HepG2 (cell line): ENCODE data around the gene ANG. TPM values are rescaled to one million over a fixed set of nuclear protein-coding genes. Genes with fewer than 3 reads are reported as not detected.
A peak's percentile ranks its signal among the peaks of the same experiment; 100 is the strongest.

Experiments used
- BRCA1 ChIP-seq: sonication (generic); formaldehyde crosslinking; IDR thresholded peaks from 2 replicates; pipeline ENCODE4 v1.4.0; 2020; ENCODE audit warnings: missing genetic modification reagents
- CENPX ChIP-seq: sonication (generic); formaldehyde crosslinking; IDR thresholded peaks from 2 replicates; pipeline ENCODE4 v1.9.0; 2021; ENCODE audit warnings: mild to moderate bottlenecking, missing genetic modification reagents, moderate library complexity
- FOSL2 ChIP-seq: sonication (generic); formaldehyde crosslinking; IDR thresholded peaks from 2 replicates; pipeline ENCODE4 v1.4.0; 2020; ENCODE audit warnings: missing genetic modification reagents
- FOXA3 ChIP-seq: IDR thresholded peaks from 2 replicates; pipeline ENCODE4 v1.6.1; 2016; ENCODE audit warnings: missing genetic modification reagents, missing compliant biosample characterization
- GZF1 ChIP-seq: sonication (generic); formaldehyde crosslinking; IDR thresholded peaks from 2 replicates; pipeline ENCODE4 v1.5.1; 2020; ENCODE audit warnings: mild to moderate bottlenecking, missing genetic modification reagents
- JUND ChIP-seq: sonication (generic); formaldehyde crosslinking; IDR thresholded peaks from 2 replicates; pipeline ENCODE4 v1.8.0; 2022; ENCODE audit warnings: mild to moderate bottlenecking, missing genetic modification reagents
- KLF16 ChIP-seq, 2 experiments: sonication (generic) in 1 of 2; formaldehyde crosslinking in 1 of 2; IDR thresholded peaks; 2 replicates each; pipeline versions ENCODE4 v1.6.1 to v1.8.0; 2016 to 2023; ENCODE audit warnings: missing genetic modification reagents in 2 of 2, missing compliant biosample characterization in 1 of 2
- NKX3-1 ChIP-seq: sonication (generic); formaldehyde crosslinking; IDR thresholded peaks from 2 replicates; pipeline ENCODE4 v1.5.0; 2020; ENCODE audit warnings: missing genetic modification reagents
- POGZ ChIP-seq: sonication (generic); formaldehyde crosslinking; IDR thresholded peaks from 2 replicates; pipeline ENCODE4 v1.4.0; 2020; ENCODE audit warnings: mild to moderate bottlenecking, missing genetic modification reagents
- PTBP1 ChIP-seq: fragments of 200-400 bp; formaldehyde crosslinking; IDR thresholded peaks from 2 replicates; pipeline ENCODE4 v1.6.1; 2018; ENCODE audit warnings: low read length, low read depth; ENCODE audit not compliant: poor library complexity, severe bottlenecking
- TAF1 ChIP-seq: sonication (generic); formaldehyde crosslinking; IDR thresholded peaks from 2 replicates; pipeline ENCODE4 v1.4.0; 2020; ENCODE audit warnings: missing genetic modification reagents
- TBX3 ChIP-seq: fragments of 450-650 bp; IDR thresholded peaks from 2 replicates; pipeline ENCODE4 v1.6.1; 2017; ENCODE audit warnings: antibody characterized with exemption, mild to moderate bottlenecking, inconsistent platforms, borderline replicate concordance
- THYN1 ChIP-seq: sonication (generic); formaldehyde crosslinking; IDR thresholded peaks from 2 replicates; pipeline ENCODE4 v1.8.1; 2023; ENCODE audit warnings: low read depth, mild to moderate bottlenecking, moderate library complexity, missing genetic modification reagents, borderline replicate concordance
- TMF1 ChIP-seq: sonication (generic); formaldehyde crosslinking; IDR thresholded peaks from 2 replicates; pipeline ENCODE4 v1.8.1; 2022; ENCODE audit warnings: low read depth, missing genetic modification reagents
- YY1 ChIP-seq: IDR thresholded peaks from 2 replicates; pipeline ENCODE4 v1.6.1; 2011; ENCODE audit warnings: low read length, low read depth, moderate library complexity, mild to moderate bottlenecking; ENCODE audit not compliant: insufficient read depth, insufficient replicate concordance
- ZBTB38 ChIP-seq: sonication (generic); formaldehyde crosslinking; IDR thresholded peaks from 2 replicates; pipeline ENCODE4 v1.5.1; 2020; ENCODE audit warnings: mild to moderate bottlenecking, missing genetic modification reagents
- ZNF563 ChIP-seq: sonication (generic); formaldehyde crosslinking; IDR thresholded peaks from 2 replicates; pipeline ENCODE4 v1.8.0; 2022; ENCODE audit warnings: mild to moderate bottlenecking, moderate library complexity, missing genetic modification reagents
- ZNF598 ChIP-seq: sonication (generic); formaldehyde crosslinking; IDR thresholded peaks from 2 replicates; pipeline ENCODE4 v1.5.1; 2020; ENCODE audit warnings: mild to moderate bottlenecking, missing genetic modification reagents, borderline replicate concordance
- ZNF7 ChIP-seq: IDR thresholded peaks from 2 replicates; pipeline ENCODE4 v1.6.1; 2016; ENCODE audit warnings: missing biosample characterization, missing genetic modification reagents
- ZNF772 ChIP-seq: sonication (generic); formaldehyde crosslinking; IDR thresholded peaks from 2 replicates; pipeline ENCODE4 v1.5.0; 2020; ENCODE audit warnings: mild to moderate bottlenecking, missing genetic modification reagents
- polyA plus RNA-seq, 8 experiments: library from polyadenylated mRNA; depleted of rRNA in 3 of 8; stranded (reverse) in 7 of 8; unstranded in 1 of 8; fragments of >200 nt; fragmentation: Illumina TruSeq in 4 of 8; extraction: Trizol in 4 of 8; gene quantifications; 2 replicates each; pipeline versions ENCODE4 v1.2.1 to v1.2.3, GENCODE V29; 2011 to 2016; ENCODE audit warnings: low read depth in 4 of 8, missing spikeins in 1 of 8, mixed read lengths in 1 of 8; ENCODE audit not compliant: insufficient read depth in 1 of 8
- total RNA-seq, 5 experiments: library from RNA; depleted of rRNA; stranded (reverse); fragments of >200 nt; fragmentation: Illumina TruSeq; extraction: Trizol; gene quantifications; 2 replicates each; pipeline ENCODE4 v1.2.3, GENCODE V29; 2016; ENCODE audit warnings: low read depth in 1 of 5
- TF ChIP-seq, protein P1 (sequence below): IDR thresholded peaks from 2 replicates; pipeline ENCODE4 v1.6.1; 2016; ENCODE audit warnings: mild to moderate bottlenecking, missing biosample characterization, missing genetic modification reagents
- TF ChIP-seq, protein P2 (sequence below): sonication (generic); formaldehyde crosslinking; IDR thresholded peaks from 2 replicates; pipeline ENCODE4 v1.4.0; 2020; ENCODE audit warnings: missing genetic modification reagents, borderline replicate concordance

The ANG gene
- total and polyA plus RNA-seq, 2 of the 13 experiments (the other 11 are each of a cell fraction or from before 2014, with no cell fraction given), result 83.6 to 401 TPM

DNA sequence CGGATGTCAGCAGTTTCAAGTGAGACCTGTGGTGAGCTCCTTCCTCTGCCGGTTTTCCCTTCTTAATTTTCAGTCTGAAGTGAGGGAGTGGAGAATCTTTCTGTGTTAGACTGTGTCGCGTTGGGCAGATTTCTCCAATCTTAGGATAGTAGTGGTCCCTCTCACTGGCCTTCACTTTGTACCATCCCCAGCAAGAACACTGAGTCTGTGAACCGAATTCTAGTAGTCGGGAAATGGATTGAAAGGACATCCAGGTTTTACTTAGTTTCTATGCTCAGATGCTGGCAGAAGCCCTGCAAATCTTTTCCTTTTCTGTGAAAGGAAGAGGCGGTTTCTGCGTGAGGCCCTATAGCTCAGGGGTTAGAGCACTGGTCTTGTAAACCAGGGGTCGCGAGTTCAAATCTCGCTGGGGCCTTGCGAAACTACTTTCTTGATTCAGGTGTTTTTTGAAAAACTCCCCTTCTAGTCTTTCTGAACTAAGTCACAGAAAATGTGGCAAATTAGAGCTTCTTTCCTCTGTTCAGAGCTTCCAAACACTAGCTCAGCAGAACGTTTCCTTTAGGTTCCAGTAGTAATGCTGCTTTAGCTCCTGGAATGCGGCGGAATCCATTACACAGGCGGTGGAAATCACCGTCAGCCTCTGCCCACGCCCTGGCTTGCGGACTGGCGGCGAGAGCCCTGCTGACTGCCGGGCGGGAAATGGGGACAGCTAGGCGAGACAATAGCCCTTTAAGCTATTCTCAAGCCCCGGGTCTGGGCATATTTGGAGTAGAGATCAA is 7.0 kb upstream of the ANG start (continued):
- TF ChIP-seq ZNF563 (CRISPR knock-in tag) (no peak), ZNF772 (CRISPR knock-in tag) (no peak), CENPX (no peak), TAF1 (CRISPR knock-in tag) (no peak), THYN1 (no peak), YY1 (no peak), ZNF598 (CRISPR knock-in tag) (no peak), TBX3 (no peak), TMF1 (CRISPR knock-in tag) (no peak), FOSL2 (CRISPR knock-in tag) (peak; percentile 30; the same call in 1 of the 2 replicates), GZF1 (CRISPR knock-in tag) (peak; percentile 81; the same call in 1 of the 2 replicates), PTBP1 (no peak), FOXA3 (CRISPR knock-in tag) (peak; percentile 68), ZNF7 (no peak), JUND (CRISPR knock-in tag) (peak; percentile 48; the same call in 1 of the 2 replicates), BRCA1 (0 out of 2 replicates have a peak, but pooled peaks have one; percentile 47), NKX3-1 (CRISPR knock-in tag) (0 out of 2 replicates have a peak, but pooled peaks have one; percentile 85), KLF16 (CRISPR knock-in tag; IDR thresholded peaks at IDR 0.05) (peak in 1 of 2 experiments; percentile 54; a peak in 1 of 4 replicates), ZBTB38 (CRISPR knock-in tag) (no peak), POGZ (peak; percentile 64)
- TF ChIP-seq, protein P1, sequence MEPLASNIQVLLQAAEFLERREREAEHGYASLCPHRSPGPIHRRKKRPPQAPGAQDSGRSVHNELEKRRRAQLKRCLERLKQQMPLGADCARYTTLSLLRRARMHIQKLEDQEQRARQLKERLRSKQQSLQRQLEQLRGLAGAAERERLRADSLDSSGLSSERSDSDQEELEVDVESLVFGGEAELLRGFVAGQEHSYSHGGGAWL (CRISPR knock-in tag), result no peak
- TF ChIP-seq, protein P2, sequence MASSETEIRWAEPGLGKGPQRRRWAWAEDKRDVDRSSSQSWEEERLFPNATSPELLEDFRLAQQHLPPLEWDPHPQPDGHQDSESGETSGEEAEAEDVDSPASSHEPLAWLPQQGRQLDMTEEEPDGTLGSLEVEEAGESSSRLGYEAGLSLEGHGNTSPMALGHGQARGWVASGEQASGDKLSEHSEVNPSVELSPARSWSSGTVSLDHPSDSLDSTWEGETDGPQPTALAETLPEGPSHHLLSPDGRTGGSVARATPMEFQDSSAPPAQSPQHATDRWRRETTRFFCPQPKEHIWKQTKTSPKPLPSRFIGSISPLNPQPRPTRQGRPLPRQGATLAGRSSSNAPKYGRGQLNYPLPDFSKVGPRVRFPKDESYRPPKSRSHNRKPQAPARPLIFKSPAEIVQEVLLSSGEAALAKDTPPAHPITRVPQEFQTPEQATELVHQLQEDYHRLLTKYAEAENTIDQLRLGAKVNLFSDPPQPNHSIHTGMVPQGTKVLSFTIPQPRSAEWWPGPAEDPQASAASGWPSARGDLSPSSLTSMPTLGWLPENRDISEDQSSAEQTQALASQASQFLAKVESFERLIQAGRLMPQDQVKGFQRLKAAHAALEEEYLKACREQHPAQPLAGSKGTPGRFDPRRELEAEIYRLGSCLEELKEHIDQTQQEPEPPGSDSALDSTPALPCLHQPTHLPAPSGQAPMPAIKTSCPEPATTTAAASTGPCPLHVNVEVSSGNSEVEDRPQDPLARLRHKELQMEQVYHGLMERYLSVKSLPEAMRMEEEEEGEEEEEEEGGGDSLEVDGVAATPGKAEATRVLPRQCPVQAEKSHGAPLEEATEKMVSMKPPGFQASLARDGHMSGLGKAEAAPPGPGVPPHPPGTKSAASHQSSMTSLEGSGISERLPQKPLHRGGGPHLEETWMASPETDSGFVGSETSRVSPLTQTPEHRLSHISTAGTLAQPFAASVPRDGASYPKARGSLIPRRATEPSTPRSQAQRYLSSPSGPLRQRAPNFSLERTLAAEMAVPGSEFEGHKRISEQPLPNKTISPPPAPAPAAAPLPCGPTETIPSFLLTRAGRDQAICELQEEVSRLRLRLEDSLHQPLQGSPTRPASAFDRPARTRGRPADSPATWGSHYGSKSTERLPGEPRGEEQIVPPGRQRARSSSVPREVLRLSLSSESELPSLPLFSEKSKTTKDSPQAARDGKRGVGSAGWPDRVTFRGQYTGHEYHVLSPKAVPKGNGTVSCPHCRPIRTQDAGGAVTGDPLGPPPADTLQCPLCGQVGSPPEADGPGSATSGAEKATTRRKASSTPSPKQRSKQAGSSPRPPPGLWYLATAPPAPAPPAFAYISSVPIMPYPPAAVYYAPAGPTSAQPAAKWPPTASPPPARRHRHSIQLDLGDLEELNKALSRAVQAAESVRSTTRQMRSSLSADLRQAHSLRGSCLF (CRISPR knock-in tag), result no peak; the same call in 1 of the 2 replicates
